IgD-negative memory B cell (primary cell): ENCODE results near the gene LYRM4. TPM values are rescaled to one million over a fixed set of nuclear protein-coding genes. Genes with fewer than 3 reads are reported as not detected.

Experiments used
- H3K27ac Mint-ChIP-seq, 3 donors: one replicate each; pipeline ENCODE4 v1.8.0; 2020 to 2022; ENCODE audit warnings: mild to moderate bottlenecking in 3 of 3, mixed read lengths in 3 of 3, moderate library complexity in 1 of 3
- H3K27me3 Mint-ChIP-seq: one replicate; pipeline ENCODE4 v1.8.0; 2021; ENCODE audit warnings: mixed read lengths
- H3K36me3 Mint-ChIP-seq: one replicate; pipeline ENCODE4 v1.8.0; 2020; ENCODE audit warnings: mild to moderate bottlenecking, mixed read lengths
- H3K4me1 Mint-ChIP-seq, 3 donors: one replicate each; pipeline ENCODE4 v1.8.0; 2020 to 2022; ENCODE audit warnings: mixed read lengths in 3 of 3, mild to moderate bottlenecking in 1 of 3
- H3K4me3 Mint-ChIP-seq, 4 donors: one replicate each; pipeline ENCODE4 v1.8.0; 2020 to 2022; ENCODE audit warnings: mild to moderate bottlenecking in 4 of 4, mixed read lengths in 4 of 4, moderate library complexity in 3 of 4
- H3K9me3 Mint-ChIP-seq, 3 donors: one replicate each; pipeline ENCODE4 v1.8.0; 2020 to 2021; ENCODE audit warnings: mixed read lengths in 3 of 3, mild to moderate bottlenecking in 1 of 3
- polyA plus RNA-seq: library from polyadenylated mRNA; unstranded; fragments of 300-500 nt; fragmentation: Illumina TruSeq; gene quantifications from one replicate; pipeline ENCODE4 v1.2.3, GENCODE V29; 2021

The LYRM4 gene
- 36.3 TPM for polyA plus RNA-seq

- Mint-ChIP-seq H3K36me3 (peaks cover 1% of the 10 kb centered on the region), H3K9me3 (no peaks in the 10 kb centered on the region), H3K27ac (peak within 1 kb of the TSS; percentile 96 to 100 (median 100)), H3K4me3 (peak within 1 kb of the TSS; percentile 94 to 100 (median 98)), H3K27me3 (no peaks in the 10 kb centered on the region), H3K4me1 (peaks cover 15 to 18% (median 16%) of the 10 kb centered on the region in 3 donors)
Measured at GRCh38 chr6:5260661-5261544, at the start of gene LYRM4, which contains the start of gene FARS2. LYRM4 (minus strand) TSS chr6:5260950; CDS start chr6:5260733, 217 bp downstream. FARS2 (plus strand) TSS chr6:5261513.

- no peaks in the 10 kb centered on the region for H3K9me3 Mint-ChIP-seq
- no peak overlapping the region for H3K4me3 Mint-ChIP-seq
- no peaks in the 10 kb centered on the region for H3K27me3 Mint-ChIP-seq
- no peak overlapping the region for H3K27ac Mint-ChIP-seq
- H3K36me3 Mint-ChIP-seq = peaks cover 4% of the 10 kb centered on the region
- peaks cover 10 to 16% (median 13%) of the 10 kb centered on the region in 3 donors for H3K4me1 Mint-ChIP-seq
Measured at GRCh38 chr6:5308066-5308465, 47.3 kb upstream of the LYRM4 start.

- peaks cover 2% of the 10 kb centered on the region for H3K36me3 Mint-ChIP-seq
- H3K27me3 Mint-ChIP-seq = no peaks in the 10 kb centered on the region
- peaks cover 14 to 20% (median 16%) of the 10 kb centered on the region in 3 donors for H3K4me1 Mint-ChIP-seq
- H3K27ac Mint-ChIP-seq = no peak overlapping the region
- H3K9me3 Mint-ChIP-seq = no peaks in the 10 kb centered on the region
- no peak overlapping the region for H3K4me3 Mint-ChIP-seq
Measured at GRCh38 chr6:5307058-5307457, 46.3 kb upstream of the LYRM4 start.

GRCh38 chr6:5305968-5306626 lies 45.3 kb upstream of the LYRM4 start:
- H3K4me1 Mint-ChIP-seq = peaks cover 14 to 28% (median 17%) of the 10 kb centered on the region in 3 donors
- no peak overlapping the region for H3K27ac Mint-ChIP-seq
- no peaks in the 10 kb centered on the region for H3K27me3 Mint-ChIP-seq
- no peak overlapping the region for H3K4me3 Mint-ChIP-seq
- peaks cover 2% of the 10 kb centered on the region for H3K36me3 Mint-ChIP-seq
- no peaks in the 10 kb centered on the region for H3K9me3 Mint-ChIP-seq

- Mint-ChIP-seq H3K27ac (no peak overlapping the region), H3K4me1 (peaks cover 10 to 31% (median 27%) of the 10 kb centered on the region in 3 donors), H3K9me3 (no peaks in the 10 kb centered on the region)
Measured at GRCh38 chr6:5303682-5304081, 42.9 kb upstream of the LYRM4 start.

GRCh38 chr6:5302995-5303622 lies 42.4 kb upstream of the LYRM4 start:
- Mint-ChIP-seq H3K27me3 (no peaks in the 10 kb centered on the region), H3K4me3 (peak overlapping the region; percentile 0 to 78 (median 40)), H3K27ac (peak overlapping the region in 1 of 3 donors; percentile 88), H3K4me1 (peaks cover 10 to 35% (median 28%) of the 10 kb centered on the region in 3 donors), H3K36me3 (no peaks in the 10 kb centered on the region), H3K9me3 (no peaks in the 10 kb centered on the region)

More at GRCh38 chr6:5303682-5304081, 42.9 kb upstream of the LYRM4 start:
- Mint-ChIP-seq H3K27me3 (no peaks in the 10 kb centered on the region), H3K4me3 (peak overlapping the region in 1 of 4 donors; percentile 70), H3K36me3 (no peaks in the 10 kb centered on the region)

GRCh38 chr6:5302220-5302946 lies 41.6 kb upstream of the LYRM4 start:
- H3K27ac Mint-ChIP-seq = peak overlapping the region in 2 of 3 donors; percentile 8 to 88
- H3K4me1 Mint-ChIP-seq = peaks cover 10 to 36% (median 30%) of the 10 kb centered on the region in 3 donors
- no peaks in the 10 kb centered on the region for H3K9me3 Mint-ChIP-seq
- H3K36me3 Mint-ChIP-seq = no peaks in the 10 kb centered on the region
- H3K4me3 Mint-ChIP-seq = peak overlapping the region; percentile 0 to 78 (median 40)
- H3K27me3 Mint-ChIP-seq = no peaks in the 10 kb centered on the region

GRCh38 chr6:5300206-5300764 lies 39.5 kb upstream of the LYRM4 start:
- H3K9me3 Mint-ChIP-seq = no peaks in the 10 kb centered on the region
- no peaks in the 10 kb centered on the region for H3K27me3 Mint-ChIP-seq
- H3K36me3 Mint-ChIP-seq = peaks cover 5% of the 10 kb centered on the region
- H3K4me1 Mint-ChIP-seq = peaks cover 17 to 36% (median 31%) of the 10 kb centered on the region in 3 donors
- no peak overlapping the region for H3K4me3 Mint-ChIP-seq
- H3K27ac Mint-ChIP-seq = peak overlapping the region in 1 of 3 donors; percentile 8

GRCh38 chr6:5295623-5296022 lies 34.9 kb upstream of the LYRM4 start:
- peaks cover 38 to 50% (median 42%) of the 10 kb centered on the region in 3 donors for H3K4me1 Mint-ChIP-seq
- no peaks in the 10 kb centered on the region for H3K9me3 Mint-ChIP-seq

GRCh38 chr6:5294392-5295211 lies 33.9 kb upstream of the LYRM4 start:
- peak overlapping the region in 2 of 4 donors; percentile 25 to 82 for H3K4me3 Mint-ChIP-seq
- H3K4me1 Mint-ChIP-seq = peaks cover 43 to 50% (median 47%) of the 10 kb centered on the region in 3 donors
- no peaks in the 10 kb centered on the region for H3K27me3 Mint-ChIP-seq
- H3K36me3 Mint-ChIP-seq = peaks cover 5% of the 10 kb centered on the region
- H3K9me3 Mint-ChIP-seq = no peaks in the 10 kb centered on the region
- H3K27ac Mint-ChIP-seq = peak overlapping the region in 2 of 3 donors; percentile 32 to 60

More at GRCh38 chr6:5295623-5296022, 34.9 kb upstream of the LYRM4 start:
- Mint-ChIP-seq H3K36me3 (peaks cover 5% of the 10 kb centered on the region), H3K27me3 (no peaks in the 10 kb centered on the region), H3K27ac (no peak overlapping the region), H3K4me3 (no peak overlapping the region)

- peaks cover 5% of the 10 kb centered on the region for H3K36me3 Mint-ChIP-seq
- H3K4me3 Mint-ChIP-seq = no peak overlapping the region
- H3K27ac Mint-ChIP-seq = peak overlapping the region in 1 of 3 donors; percentile 60
- H3K9me3 Mint-ChIP-seq = no peaks in the 10 kb centered on the region
- H3K27me3 Mint-ChIP-seq = no peaks in the 10 kb centered on the region
- peaks cover 43 to 52% (median 48%) of the 10 kb centered on the region in 3 donors for H3K4me1 Mint-ChIP-seq
Measured at GRCh38 chr6:5293692-5294091, 32.9 kb upstream of the LYRM4 start.

GRCh38 chr6:5292154-5292553 lies 31.4 kb upstream of the LYRM4 start:
- peaks cover 54 to 58% (median 54%) of the 10 kb centered on the region in 3 donors for H3K4me1 Mint-ChIP-seq
- H3K27me3 Mint-ChIP-seq = no peaks in the 10 kb centered on the region
- no peaks in the 10 kb centered on the region for H3K9me3 Mint-ChIP-seq
- H3K4me3 Mint-ChIP-seq = no peak overlapping the region
- H3K27ac Mint-ChIP-seq = no peak overlapping the region
- H3K36me3 Mint-ChIP-seq = peaks cover 5% of the 10 kb centered on the region

- Mint-ChIP-seq H3K4me3 (peak overlapping the region in 2 of 4 donors; percentile 65 to 86), H3K27ac (peak overlapping the region in 1 of 3 donors; percentile 39), H3K4me1 (peaks cover 58 to 63% (median 62%) of the 10 kb centered on the region in 3 donors), H3K9me3 (no peaks in the 10 kb centered on the region), H3K36me3 (peaks cover 1% of the 10 kb centered on the region), H3K27me3 (no peaks in the 10 kb centered on the region)
Measured at GRCh38 chr6:5290500-5290899, 29.8 kb upstream of the LYRM4 start.
